Measurements from ENCODE around the gene GPR61. TPM values are rescaled to one million over a fixed set of nuclear protein-coding genes. Genes with fewer than 3 reads are reported as not detected.
A peak's percentile ranks its signal among the peaks of the same experiment; 100 is the strongest.

Gene GPR61
- total RNA-seq, 1 donor from 2014 or later, result not detected

- H3K4me1 ChIP-seq, result peaks cover 56% of the 10 kb centered on the region
- H3K27me3 ChIP-seq (ENCODE audit: low read depth), result no peaks in the 10 kb centered on the region
- H3K4me3 ChIP-seq, result no peak overlapping the region
- no peak for TF ChIP-seq CTCF (IDR thresholded peaks at IDR 0.05)
- no peaks in the 10 kb centered on the region for H3K9me3 ChIP-seq
- DNase-seq, result no peak
- H3K36me3 ChIP-seq, result peaks cover 40% of the 10 kb centered on the region
- H3K27ac ChIP-seq, result no peak overlapping the region
- intact Hi-C loops (cut with DNase I), result loop anchor here (5.0 kb wide), 1 partner anchor 33 kb away; no protein-coding TSS in a partner anchor
- ATAC-seq, result peak; percentile 21 to 56
Measured at GRCh38 chr1:109499081-109499480, 40.6 kb upstream of the GPR61 start.

GRCh38 chr1:109499661-109500536 is 39.8 kb upstream of the GPR61 start:
- peak; percentile 68 for DNase-seq
- peak overlapping the region; percentile 22 for H3K27ac ChIP-seq

GRCh38 chr1:109500941-109501381 is 38.7 kb upstream of the GPR61 start:
- intact Hi-C loops (cut with DNase I), result no loop called here
- H3K27ac ChIP-seq, result peak overlapping the region; percentile 31
- H3K36me3 ChIP-seq, result peaks cover 35% of the 10 kb centered on the region
- H3K4me3 ChIP-seq, result no peak overlapping the region
- ATAC-seq (peak; percentile 16 to 38), DNase-seq (no peak)
- H3K27me3 ChIP-seq (ENCODE audit: low read depth), result no peaks in the 10 kb centered on the region
- peaks cover 46% of the 10 kb centered on the region for H3K4me1 ChIP-seq
- TF ChIP-seq CTCF (IDR thresholded peaks at IDR 0.05), result no peak
- no peaks in the 10 kb centered on the region for H3K9me3 ChIP-seq

More at GRCh38 chr1:109499661-109500536, 39.8 kb upstream of the GPR61 start:
- H3K4me1 ChIP-seq, result peaks cover 51% of the 10 kb centered on the region
- intact Hi-C loops (cut with DNase I), result loop anchor here (5.0 kb wide), 1 partner anchor 32 kb away; no protein-coding TSS in a partner anchor
- TF ChIP-seq CTCF (IDR thresholded peaks at IDR 0.05), result peak; percentile 46
- no peaks in the 10 kb centered on the region for H3K9me3 ChIP-seq
- ATAC-seq, result peak; percentile 61 to 71
- H3K27me3 ChIP-seq (ENCODE audit: low read depth), result no peaks in the 10 kb centered on the region
- H3K4me3 ChIP-seq, result no peak overlapping the region
- H3K36me3 ChIP-seq, result peaks cover 40% of the 10 kb centered on the region

- intact Hi-C loops (cut with DNase I), result no loop called here
- Histone ChIP-seq H3K9me3 (no peaks in the 10 kb centered on the region), H3K27ac (no peak overlapping the region), H3K4me3 (no peak overlapping the region), H3K27me3 (ENCODE audit: low read depth) (no peaks in the 10 kb centered on the region), H3K4me1 (peaks cover 46% of the 10 kb centered on the region), H3K36me3 (peaks cover 27% of the 10 kb centered on the region)
- no peak for DNase-seq
- peak; percentile 15 to 16 for ATAC-seq
- no peak for TF ChIP-seq CTCF (IDR thresholded peaks at IDR 0.05)
Measured at GRCh38 chr1:109501644-109502363, 37.9 kb upstream of the GPR61 start.

GRCh38 chr1:109502364-109502851 is 37.3 kb upstream of the GPR61 start:
- Histone ChIP-seq H3K36me3 (peaks cover 21% of the 10 kb centered on the region), H3K4me1 (peaks cover 46% of the 10 kb centered on the region), H3K27me3 (ENCODE audit: low read depth) (no peaks in the 10 kb centered on the region), H3K4me3 (no peak overlapping the region), H3K27ac (no peak overlapping the region), H3K9me3 (no peaks in the 10 kb centered on the region)
- no peak for DNase-seq
- ATAC-seq, result no peak
- no peak for TF ChIP-seq CTCF (IDR thresholded peaks at IDR 0.05)
- intact Hi-C loops (cut with DNase I), result no loop called here
